Endothelial cell of umbilical vein (primary cell): ENCODE results near the gene CHMP4A. TPM values are rescaled to one million over a fixed set of nuclear protein-coding genes. Genes with fewer than 3 reads are reported as not detected.
A peak's percentile ranks its signal among the peaks of the same experiment; 100 is the strongest.

ENCODE experiments used
- BruUV-seq: library from RNA; stranded (reverse); fragments of 400-500 nt; replicated peaks from 2 replicates; lab custom pipeline; 2021; lab: Mats Ljungman, UMichigan
- CTCF ChIA-PET: fragments of 300-600, 350-600 bp; sonication (Branson Sonifier 250); formaldehyde crosslinking; loops from one replicate; lab custom pipeline; 2021; ENCODE audit warnings: antibody characterized with exemption, inconsistent platforms; lab: Charles Lee
- POLR2A ChIA-PET: fragments of 300-600, 350-600 bp; sonication (Branson Sonifier 250); formaldehyde crosslinking; loops from one replicate; lab custom pipeline; 2021; ENCODE audit warnings: antibody characterized with exemption, inconsistent platforms; lab: Charles Lee
- DNase-seq: peaks from one replicate; pipeline ENCODE4 v3.0.0-alpha.2; 2011; ENCODE audit warnings: low read depth, low spot score
- FAIRE-seq: peaks from 2 replicates; lab custom pipeline; 2011; peaks lifted over from hg19 to GRCh38; lab: Jason Lieb, UNC
- H2AFZ ChIP-seq: 2 replicates; pipeline ENCODE4 v1.6.0; 2012; ENCODE audit warnings: low read depth, low read length, control low read depth, inconsistent platforms
- H3K27ac ChIP-seq: 2 replicates; pipeline ENCODE4 v1.5.1; 2011; ENCODE audit warnings: low read depth, mild to moderate bottlenecking, control low read depth, low read length, moderate library complexity; ENCODE audit not compliant: insufficient read depth
- H3K27me3 ChIP-seq, 2 experiments: 2 replicates each; pipeline versions ENCODE4 v1.6.0 to v1.6.1; 2011; ENCODE audit warnings: low read length in 2 of 2, mixed read lengths in 1 of 2; ENCODE audit not compliant: control insufficient read depth in 2 of 2, insufficient read depth in 2 of 2
- H3K36me3 ChIP-seq, 2 experiments: 2 replicates in 1 of 2; 3 replicates in 1 of 2; pipeline ENCODE4 v1.5.1; 2011; ENCODE audit warnings: low read length in 2 of 2, mild to moderate bottlenecking in 1 of 2, moderate library complexity in 1 of 2; ENCODE audit not compliant: control insufficient read depth in 2 of 2, insufficient read depth in 2 of 2; ENCODE audit errors: extremely low read depth in 1 of 2
- H3K4me1 ChIP-seq: 3 replicates; pipeline ENCODE4 v1.5.1; 2011; ENCODE audit warnings: mild to moderate bottlenecking, low read length; ENCODE audit not compliant: control insufficient read depth, insufficient read depth; ENCODE audit errors: extremely low read depth
- H3K4me2 ChIP-seq: 2 replicates; pipeline ENCODE4 v1.6.1; 2011; ENCODE audit warnings: low read length, control low read depth, mixed read lengths; ENCODE audit not compliant: insufficient read depth
- H3K4me3 ChIP-seq, 3 experiments: fragments of 200-600 bp in 1 of 3; sonication (generic), shearing (Covaris generic) in 1 of 3; replicated peaks in 1 of 3; 2 replicates each; pipeline ENCODE4 v1.5.1; 2011 to 2016; ENCODE audit warnings: control low read depth in 3 of 3, low read length in 3 of 3, mild to moderate bottlenecking in 2 of 3, inconsistent platforms in 1 of 3, low read depth in 1 of 3, moderate library complexity in 1 of 3; ENCODE audit not compliant: insufficient read depth in 1 of 3
- H3K79me2 ChIP-seq: 2 replicates; pipeline ENCODE4 v1.6.0; 2012; ENCODE audit warnings: low read length, inconsistent platforms; ENCODE audit not compliant: control insufficient read depth, insufficient read depth
- H3K9ac ChIP-seq: replicated peaks from 2 replicates; pipeline ENCODE3; 2011; ENCODE audit warnings: low read length, control low read depth; ENCODE audit not compliant: insufficient read depth; ENCODE audit errors: extremely low read depth
- H3K9me1 ChIP-seq: replicated peaks from 3 replicates; pipeline ENCODE4 v1.6.0; 2011; ENCODE audit warnings: mild to moderate bottlenecking, low read length; ENCODE audit not compliant: control insufficient read depth, insufficient read depth; ENCODE audit errors: extremely low read depth
- H3K9me3 ChIP-seq: replicated peaks from 2 replicates; pipeline ENCODE4 v1.5.1; 2012; ENCODE audit warnings: low read length, inconsistent platforms; ENCODE audit not compliant: control insufficient read depth, insufficient read depth
- H4K20me1 ChIP-seq: replicated peaks from 2 replicates; pipeline ENCODE3; 2011; ENCODE audit warnings: mild to moderate bottlenecking, low read length; ENCODE audit not compliant: control insufficient read depth, insufficient read depth; ENCODE audit errors: extremely low read depth
- CTCF ChIP-seq, 2 donors: IDR thresholded peaks; 1 replicate in 1 of 2; 2 replicates in 1 of 2; pipeline ENCODE4 v1.5.1; 2011; ENCODE audit warnings: low read length in 2 of 2, mild to moderate bottlenecking in 2 of 2, moderate library complexity in 2 of 2, control low read depth in 1 of 2, inconsistent platforms in 1 of 2, low read depth in 1 of 2; ENCODE audit not compliant: insufficient read depth in 1 of 2; ENCODE audit errors: extremely low read depth in 1 of 2
- FOS ChIP-seq: IDR thresholded peaks from 2 replicates; pipeline ENCODE4 v1.6.1; 2011; ENCODE audit warnings: mild to moderate bottlenecking, low read length, moderate library complexity, borderline replicate concordance; ENCODE audit not compliant: insufficient read depth
- JUN ChIP-seq: IDR thresholded peaks from 2 replicates; pipeline ENCODE4 v1.6.1; 2011; ENCODE audit warnings: borderline replicate concordance, low read depth; ENCODE audit not compliant: insufficient read length, insufficient read depth
- MAX ChIP-seq: IDR thresholded peaks from 2 replicates; pipeline ENCODE4 v1.6.1; 2011; ENCODE audit not compliant: insufficient read depth, insufficient read length
- POLR2AphosphoS5 ChIP-seq: IDR thresholded peaks from 2 replicates; pipeline ENCODE4 v1.6.1; 2012; ENCODE audit warnings: low read depth, mild to moderate bottlenecking, control low read depth, low read length, moderate library complexity; ENCODE audit not compliant: insufficient read depth
- dilution Hi-C: fragments of 300-500 bp; cut with MboI; formaldehyde crosslinking; loops from one replicate; pipeline ENCODE4 v1.15.0; 2019; ENCODE audit warnings: low sequenced_read_pairs; ENCODE audit not compliant: extremely low pct_ligation_motif_present
- intact Hi-C: fragments of 100-400 bp; cut with micrococcal nuclease; formaldehyde crosslinking; loops from one replicate; pipeline ENCODE4 v1.10.0; 2022
- polyA plus RNA-seq, 4 experiments: library from polyadenylated mRNA; depleted of rRNA in 3 of 4; stranded (reverse) in 3 of 4; unstranded in 1 of 4; fragments of >200 nt; gene quantifications; 2 replicates each; pipeline versions ENCODE4 v1.2.1 to v1.2.3, GENCODE V29; 2011 to 2012; ENCODE audit warnings: missing spikeins in 1 of 4
- total RNA-seq: library from RNA; stranded (reverse); gene quantifications from 2 replicates; pipeline ENCODE4 v1.2.3, GENCODE V29; 2021

The CHMP4A gene
- total and polyA plus RNA-seq, 2 donors (not counting 3 experiments of a cell fraction or from before 2014, with no cell fraction given): 40.9 to 46.4 TPM

GRCh38 chr14:24241829-24242443, 28.6 kb upstream of the CHMP4A start:
- POLR2A ChIA-PET: interaction anchor here (0.6 to 2.3 kb wide), 16 partner anchors 9 to 1231 kb away, joined by 3 to 19 read pairs (median 6); partner anchors contain the start of genes CHMP4A, DHRS1, EMC9 and GMPR2
- intact Hi-C loops: loop anchor here (1.0 to 2.0 kb wide), 10 partner anchors 10 to 228 kb away; partner anchors contain the start of genes GMPR2, IPO4, MDP1 and NEDD8

More at GRCh38 chr14:24241829-24242443, 28.6 kb upstream of the CHMP4A start:
- Histone ChIP-seq H2AFZ (peak overlapping the region; percentile 35), H3K9me3 (no peaks in the 10 kb centered on the region), H3K27me3 (no peaks in the 10 kb centered on the region), H3K4me3 (peak overlapping the region; percentile 31 to 67 (median 57)), H3K27ac (peak overlapping the region; percentile 98), H3K9me1 (no peaks in the 10 kb centered on the region), H3K36me3 (peaks cover 5 to 26% of the 10 kb centered on the region in 2 experiments), H3K4me2 (peak overlapping the region; percentile 84), H3K9ac (peak overlapping the region; percentile 96), H4K20me1 (no peaks in the 10 kb centered on the region), H3K4me1 (peaks cover 30% of the 10 kb centered on the region), H3K79me2 (peaks cover 22% of the 10 kb centered on the region)
- FAIRE-seq (no peak), DNase-seq (no peak)
- dilution Hi-C loops: no loop called here
- CTCF ChIA-PET: interaction anchor here (0.7 to 13.0 kb wide), 26 partner anchors 9 to 195 kb away, joined by 3 to 199 read pairs (median 9); partner anchors contain the start of genes CHMP4A, CIDEB, DHRS1 and EMC9
- TF ChIP-seq CTCF (IDR thresholded peaks at IDR 0.05; ENCODE audit: extremely low read depth in 1 of 2, insufficient read depth in 1 of 2, low read depth in 1 of 2, low read length in 2 of 2) (peak; percentile 16 to 75), FOS (no peak), POLR2AphosphoS5 (no peak), MAX (no peak), JUN (no peak)
- TSS peak; percentile 44 for BruUV-seq
